ENCODE results near the gene CCDC60.

Gene CCDC60

GRCh38 chr12:119501052-119501451, 166.5 kb downstream of the CCDC60 start:
- in situ Hi-C loops (cut with MboI; ENCODE audit: low sequenced_read_pairs) = no loop called here

DNA sequence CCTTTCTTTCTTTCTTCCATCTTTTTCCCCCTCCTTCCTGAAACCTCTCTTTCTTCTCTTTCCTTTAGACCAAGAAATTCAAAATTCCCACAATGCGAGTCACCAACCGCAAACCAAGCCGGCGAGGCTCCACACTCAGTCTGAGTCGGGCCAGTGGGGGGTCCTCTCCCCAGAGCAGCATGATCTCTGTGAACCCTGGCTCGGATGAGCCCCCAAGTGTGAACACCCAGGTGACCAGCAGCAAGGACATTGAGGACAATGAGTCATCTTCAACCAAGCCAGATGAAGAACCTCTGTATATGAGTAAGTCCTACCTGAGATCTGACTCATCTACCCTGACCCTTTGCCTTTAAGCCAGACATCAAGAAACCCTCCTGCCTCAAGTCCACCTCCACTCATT, 170.5 kb downstream of the CCDC60 start:
- in situ Hi-C loops (cut with MboI; ENCODE audit: low sequenced_read_pairs) = no loop called here

- in situ Hi-C loops (cut with MboI; ENCODE audit: low sequenced_read_pairs) = no loop called here
Observed at GRCh38 chr12:119512772-119513497, 178.4 kb downstream of the CCDC60 start.

DNA sequence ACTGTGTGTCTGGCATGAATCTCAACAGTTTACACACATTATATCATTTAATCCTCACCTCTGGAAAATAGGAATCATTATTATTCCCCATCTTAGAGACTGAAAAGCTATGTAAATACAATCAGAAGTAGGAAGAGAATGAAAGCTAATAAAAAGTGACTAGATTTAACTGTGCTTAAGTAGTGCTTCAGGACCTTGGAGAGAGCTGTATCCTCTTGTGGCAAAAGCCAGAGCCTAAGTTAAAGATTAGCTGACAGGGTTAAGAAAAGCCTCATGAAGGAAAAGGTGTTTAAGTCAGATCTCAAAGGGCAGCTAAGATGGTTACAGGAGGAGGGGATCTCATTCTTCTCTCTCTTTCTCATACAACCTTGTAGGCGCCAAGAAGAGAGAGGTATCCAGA, 193.7 kb downstream of the CCDC60 start:
- in situ Hi-C loops (cut with MboI; ENCODE audit: low sequenced_read_pairs) = no loop called here

DNA sequence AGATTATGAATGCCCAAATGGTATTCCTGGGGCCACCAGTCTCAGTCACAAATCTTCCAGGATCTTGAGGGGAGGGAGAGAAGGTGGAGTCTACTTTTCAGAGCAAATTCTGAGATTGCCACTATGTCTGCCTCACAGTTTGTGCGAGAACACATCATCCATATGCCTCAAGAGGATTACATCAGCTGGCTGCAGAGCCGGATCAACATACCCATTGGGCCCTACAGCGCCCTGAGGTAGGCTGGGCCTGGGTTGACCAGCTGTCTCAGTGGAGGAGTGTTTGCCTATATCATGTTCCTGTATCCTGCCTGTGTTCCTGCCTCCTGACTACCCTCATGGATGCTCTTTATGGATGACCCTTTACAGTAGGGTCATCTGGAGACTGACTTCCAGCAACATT, 205.9 kb downstream of the CCDC60 start:
- in situ Hi-C loops (cut with MboI; ENCODE audit: low sequenced_read_pairs) = no loop called here

DNA sequence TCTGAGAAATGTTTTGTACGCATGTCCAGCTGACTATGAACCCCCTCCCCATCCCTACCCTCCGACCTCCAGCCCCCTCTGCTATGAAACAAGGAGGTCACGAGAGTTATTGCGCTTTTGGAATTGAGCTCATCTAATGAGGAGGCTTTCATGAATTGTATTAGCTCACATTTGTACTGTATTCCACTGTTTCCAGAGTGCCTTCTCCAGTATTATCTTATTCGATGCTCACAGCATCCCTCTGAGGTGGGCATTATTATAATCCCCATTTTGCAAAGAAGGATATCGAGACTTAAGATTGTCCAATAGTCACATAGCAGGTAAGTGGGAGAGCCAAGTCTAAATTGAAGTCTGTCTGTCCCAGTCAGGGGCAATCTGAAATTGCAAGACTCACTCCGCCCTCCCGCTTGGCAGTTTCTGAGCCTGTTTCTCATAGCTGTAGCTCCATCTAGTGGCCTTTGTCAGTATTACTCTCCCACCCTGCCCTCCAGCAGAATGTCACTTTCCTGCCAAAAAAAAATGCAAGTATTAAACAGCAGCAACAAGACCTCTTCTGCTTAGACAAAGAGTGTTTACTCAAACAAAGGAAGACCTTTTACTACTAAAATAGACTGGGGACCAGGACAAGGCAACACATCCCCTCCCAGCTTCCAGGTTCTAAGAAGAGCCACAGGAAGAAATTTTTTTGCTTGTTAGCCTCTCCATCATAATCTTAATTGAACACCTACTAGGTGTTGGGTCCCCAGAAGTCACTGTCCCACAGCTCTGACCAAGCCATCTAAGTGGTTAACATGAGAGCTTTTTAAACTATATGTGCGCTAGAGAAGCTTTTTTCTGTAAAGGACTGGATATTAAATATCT, 210.5 kb downstream of the CCDC60 start:
- in situ Hi-C loops (cut with MboI; ENCODE audit: low sequenced_read_pairs) = no loop called here

- in situ Hi-C loops (cut with MboI; ENCODE audit: low sequenced_read_pairs) = no loop called here
Observed at GRCh38 chr12:119546340-119546739, 211.8 kb downstream of the CCDC60 start.

DNA sequence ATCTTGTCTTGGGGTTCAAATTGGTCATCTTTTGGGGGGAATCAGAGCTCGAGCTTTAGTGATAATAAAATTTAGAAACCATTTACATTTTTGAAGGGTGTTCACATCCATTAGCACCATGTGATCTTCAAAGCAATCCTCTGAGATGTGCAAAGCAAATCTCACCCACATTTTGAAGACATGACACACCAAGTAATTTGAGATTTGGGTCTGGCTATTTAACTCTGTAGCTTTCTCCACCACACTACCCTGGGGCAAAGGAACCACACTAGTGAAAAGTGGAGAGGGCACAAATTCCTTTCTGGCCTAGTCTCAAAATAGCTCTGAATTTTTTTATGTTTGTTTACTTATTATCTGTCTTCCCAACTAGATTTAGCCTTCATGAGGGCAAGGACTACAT, 212.5 kb downstream of the CCDC60 start:
- in situ Hi-C loops (cut with MboI; ENCODE audit: low sequenced_read_pairs) = no loop called here

DNA sequence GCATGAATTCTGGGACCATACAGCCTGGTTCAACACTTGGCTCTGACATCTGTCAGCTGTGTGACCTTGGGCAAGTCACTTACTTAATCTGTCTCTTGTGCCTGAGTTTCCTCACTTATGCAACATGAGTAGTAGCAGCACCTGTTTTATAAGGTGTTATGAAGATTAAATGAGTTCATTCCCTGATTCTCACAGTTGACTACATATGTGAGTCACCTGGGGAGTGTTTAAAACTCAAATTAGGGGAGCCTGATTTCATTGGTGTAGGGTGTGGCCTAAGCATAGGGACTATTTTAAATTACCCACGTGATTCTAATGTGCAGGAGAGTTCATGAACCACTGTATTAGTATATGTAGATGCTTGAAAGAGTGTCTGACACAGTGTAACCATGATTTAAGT, 222.3 kb downstream of the CCDC60 start:
- in situ Hi-C loops (cut with MboI; ENCODE audit: low sequenced_read_pairs) = no loop called here

GRCh38 chr12:119565404-119565803, 230.9 kb downstream of the CCDC60 start:
- in situ Hi-C loops (cut with MboI; ENCODE audit: low sequenced_read_pairs) = no loop called here

DNA sequence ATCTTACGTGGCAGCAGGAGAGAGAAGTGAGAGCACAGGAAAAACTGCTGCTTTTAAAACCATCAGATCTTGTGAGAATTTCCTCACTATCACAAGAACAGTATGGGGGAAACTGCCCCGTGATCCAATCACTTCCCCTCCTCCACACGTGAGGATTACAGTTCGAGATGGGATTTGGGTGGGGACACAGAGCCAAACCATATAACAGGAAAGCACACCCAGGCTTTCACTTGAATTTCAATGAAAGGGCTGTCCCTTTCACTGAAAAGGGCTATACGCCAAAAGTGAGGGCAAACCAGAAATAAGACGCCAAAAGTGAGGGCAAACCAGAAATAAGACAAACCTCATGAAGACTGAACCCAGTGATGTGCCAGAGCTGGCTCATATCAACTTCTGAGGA, 236.2 kb downstream of the CCDC60 start:
- in situ Hi-C loops (cut with MboI; ENCODE audit: low sequenced_read_pairs) = no loop called here

DNA sequence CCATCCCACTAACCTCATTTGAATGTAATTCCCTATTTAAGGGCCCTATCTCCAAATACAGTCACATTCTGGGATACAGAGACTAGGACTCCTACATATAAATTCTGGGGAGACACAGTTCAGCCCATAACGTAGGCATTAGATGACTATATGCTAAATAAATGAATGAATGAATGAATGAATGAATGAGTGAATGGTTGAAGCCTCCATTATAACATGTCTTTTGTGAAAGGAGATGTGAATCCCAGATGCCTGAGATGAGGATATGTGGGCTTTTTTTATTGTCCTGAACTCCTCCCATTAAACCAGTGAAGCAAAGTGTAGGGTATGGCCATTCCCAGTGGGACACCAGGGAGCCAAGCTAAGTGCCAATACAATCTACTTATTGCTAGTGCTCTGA, 238.6 kb downstream of the CCDC60 start:
- in situ Hi-C loops (cut with MboI; ENCODE audit: low sequenced_read_pairs) = no loop called here

DNA sequence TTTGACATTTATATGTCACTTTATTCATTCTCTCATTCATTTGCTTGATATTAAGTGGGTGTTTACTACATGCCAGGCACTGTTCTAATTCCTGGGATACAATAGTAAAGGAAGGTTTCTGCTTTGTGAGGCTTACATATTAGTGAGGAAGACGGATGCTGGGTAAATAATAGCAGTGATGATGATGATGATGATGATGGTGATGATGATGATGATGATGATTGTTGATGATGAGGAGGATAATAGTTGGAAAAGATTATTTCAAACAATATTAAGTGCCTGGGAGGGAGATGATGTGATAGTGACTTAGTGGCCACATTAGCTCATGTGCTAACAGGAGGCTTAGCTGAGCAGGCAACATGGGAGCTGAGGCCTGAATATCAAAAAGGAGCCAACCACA, 239.7 kb downstream of the CCDC60 start:
- in situ Hi-C loops (cut with MboI; ENCODE audit: low sequenced_read_pairs) = no loop called here

- in situ Hi-C loops (cut with MboI; ENCODE audit: low sequenced_read_pairs) = no loop called here
Observed at GRCh38 chr12:119576118-119576810, 241.7 kb downstream of the CCDC60 start.

GRCh38 chr12:119576915-119577314, 242.4 kb downstream of the CCDC60 start:
- in situ Hi-C loops (cut with MboI; ENCODE audit: low sequenced_read_pairs) = no loop called here

DNA sequence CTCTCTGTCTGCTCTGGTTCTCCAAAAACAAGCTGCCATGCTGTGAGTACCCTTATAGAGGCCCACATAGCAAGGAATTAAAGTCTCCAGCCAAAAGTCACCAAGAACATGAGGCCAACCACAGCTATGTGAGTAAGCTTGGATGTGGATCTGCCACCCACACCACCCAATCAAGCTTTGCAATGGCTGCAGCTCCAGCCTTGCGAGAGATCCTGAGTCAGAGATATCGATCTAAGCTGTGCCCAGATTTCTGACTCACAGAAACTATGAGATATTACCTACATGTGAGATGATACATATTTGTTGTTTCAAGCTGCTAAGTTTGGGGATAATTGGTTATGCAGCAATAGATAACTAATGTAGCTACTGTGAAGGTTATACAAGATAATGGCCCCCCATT, 243.6 kb downstream of the CCDC60 start:
- in situ Hi-C loops (cut with MboI; ENCODE audit: low sequenced_read_pairs) = no loop called here

GRCh38 chr12:119589097-119589496, 254.6 kb downstream of the CCDC60 start:
- in situ Hi-C loops (cut with MboI; ENCODE audit: low sequenced_read_pairs) = no loop called here

GRCh38 chr12:119589634-119590033, 255.1 kb downstream of the CCDC60 start:
- in situ Hi-C loops (cut with MboI; ENCODE audit: low sequenced_read_pairs) = no loop called here

Measured in HL-60/S4 (cell line).